Effector memory CD4-positive, alpha-beta T cell (primary cell): ENCODE results near the gene AJAP1.

ENCODE experiments used
- DNase-seq, 3 donors: peaks; one replicate each; pipeline ENCODE4 v3.0.0-alpha.2; 2020
- H3K27ac ChIP-seq: 2 replicates; pipeline ENCODE4 v1.7.0; 2013; ENCODE audit warnings: mild to moderate bottlenecking, low read length, moderate library complexity; ENCODE audit not compliant: insufficient read depth, poor library complexity, severe bottlenecking
- H3K27me3 ChIP-seq: replicated peaks from 2 replicates; pipeline ENCODE4 v1.7.0; 2013; ENCODE audit warnings: mild to moderate bottlenecking, low read length; ENCODE audit not compliant: insufficient read depth, control insufficient read depth, poor library complexity, severe bottlenecking
- H3K36me3 ChIP-seq: 2 replicates; pipeline ENCODE4 v1.7.0; 2013; ENCODE audit warnings: mild to moderate bottlenecking, low read length, moderate library complexity; ENCODE audit not compliant: control insufficient read depth, insufficient read depth
- H3K4me1 ChIP-seq: 2 replicates; pipeline ENCODE4 v1.7.0; 2013; ENCODE audit warnings: low read length, mild to moderate bottlenecking; ENCODE audit not compliant: control insufficient read depth, insufficient read depth, poor library complexity, severe bottlenecking
- H3K4me3 ChIP-seq: 2 replicates; pipeline ENCODE4 v1.7.0; 2013; ENCODE audit warnings: low read length, low read depth, mild to moderate bottlenecking; ENCODE audit not compliant: insufficient read depth, poor library complexity, severe bottlenecking
- H3K9me3 ChIP-seq: 2 replicates; pipeline ENCODE4 v1.7.0; 2013; ENCODE audit warnings: mild to moderate bottlenecking, low read length, moderate library complexity; ENCODE audit not compliant: control insufficient read depth

AJAP1 gene

GRCh38 chr1:4689941-4690635 lies 35.7 kb downstream of the AJAP1 start:
- no peaks in the 10 kb centered on the region for H3K9me3 ChIP-seq

DNA sequence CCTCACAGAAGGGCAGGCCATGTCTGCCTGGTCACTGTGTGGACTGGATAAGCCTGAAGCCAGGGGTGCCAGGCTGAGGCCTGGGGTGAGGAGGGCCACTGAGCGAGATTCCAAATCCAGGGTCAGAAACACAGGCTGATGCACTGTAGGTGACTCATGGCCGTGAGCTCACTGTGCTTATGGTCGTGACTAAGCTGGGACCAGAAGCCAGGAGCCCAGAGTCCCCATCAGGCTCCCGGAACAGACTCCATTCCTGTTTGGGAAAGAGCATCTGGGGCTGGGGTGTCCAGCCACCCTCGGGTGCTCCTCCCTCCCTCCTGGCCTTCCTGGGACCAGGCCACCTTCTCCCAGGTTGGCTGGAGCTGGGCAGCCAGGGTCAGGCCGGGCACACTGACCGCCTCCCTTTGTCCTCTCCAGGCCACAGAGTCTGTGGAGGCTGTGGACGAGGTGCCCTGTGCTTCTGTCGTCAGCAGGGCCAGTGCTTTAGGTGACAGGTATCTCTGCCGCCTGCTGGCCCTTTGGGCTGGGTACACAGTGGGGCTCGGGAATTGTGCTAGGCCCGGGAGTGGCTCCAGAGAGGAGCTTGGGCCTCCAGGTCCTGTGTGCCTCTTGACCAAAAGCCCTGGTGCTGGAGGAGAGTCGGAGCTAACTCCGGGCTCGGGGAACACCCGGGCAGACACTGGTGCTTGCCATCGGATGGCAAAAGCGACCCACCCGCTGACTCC lies 36.7 kb downstream of the AJAP1 start:
- no peaks in the 10 kb centered on the region for H3K4me1 ChIP-seq
- no peak for DNase-seq
- no peaks in the 10 kb centered on the region for H3K27me3 ChIP-seq
- no peaks in the 10 kb centered on the region for H3K36me3 ChIP-seq
- no peak overlapping the region for H3K4me3 ChIP-seq
- no peaks in the 10 kb centered on the region for H3K9me3 ChIP-seq
- H3K27ac ChIP-seq, result no peak overlapping the region

More at GRCh38 chr1:4689941-4690635, 35.7 kb downstream of the AJAP1 start:
- DNase-seq, result no peak
- no peaks in the 10 kb centered on the region for H3K27me3 ChIP-seq
- H3K4me3 ChIP-seq, result no peak overlapping the region
- no peaks in the 10 kb centered on the region for H3K36me3 ChIP-seq
- no peak overlapping the region for H3K27ac ChIP-seq
- H3K4me1 ChIP-seq, result no peaks in the 10 kb centered on the region

- DNase-seq, result no peak
- Histone ChIP-seq H3K4me1 (no peaks in the 10 kb centered on the region), H3K27ac (no peak overlapping the region), H3K27me3 (no peaks in the 10 kb centered on the region), H3K9me3 (no peaks in the 10 kb centered on the region), H3K36me3 (no peaks in the 10 kb centered on the region), H3K4me3 (no peak overlapping the region)
Measured at GRCh38 chr1:4691766-4692405, 37.5 kb downstream of the AJAP1 start.

- Histone ChIP-seq H3K4me3 (no peak overlapping the region), H3K27me3 (no peaks in the 10 kb centered on the region), H3K4me1 (no peaks in the 10 kb centered on the region), H3K9me3 (no peaks in the 10 kb centered on the region), H3K36me3 (no peaks in the 10 kb centered on the region), H3K27ac (no peak overlapping the region)
- no peak for DNase-seq
Measured at GRCh38 chr1:4692437-4692836, 38.0 kb downstream of the AJAP1 start.

DNA sequence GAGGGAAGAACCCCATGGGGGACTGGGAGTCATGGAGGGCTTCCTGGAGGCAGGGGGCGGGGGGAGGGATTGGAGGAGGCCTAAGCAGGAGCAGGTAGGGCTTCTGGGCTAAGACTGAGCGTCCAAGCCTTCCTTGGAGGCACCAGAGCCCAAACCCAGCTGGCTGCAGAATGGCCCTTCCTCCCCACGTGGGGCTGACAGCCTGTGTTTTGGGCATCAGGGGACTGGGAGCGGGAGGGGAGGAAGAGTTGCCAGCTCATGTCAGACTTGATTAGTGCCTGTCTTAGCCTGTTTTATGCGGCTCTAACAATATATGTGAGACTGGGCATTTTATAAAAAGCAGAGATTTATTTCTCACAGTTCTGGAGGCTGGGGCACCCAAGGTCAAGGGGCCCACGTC lies 38.9 kb downstream of the AJAP1 start:
- Histone ChIP-seq H3K27ac (no peak overlapping the region), H3K9me3 (no peaks in the 10 kb centered on the region), H3K4me3 (no peak overlapping the region), H3K36me3 (no peaks in the 10 kb centered on the region), H3K4me1 (no peaks in the 10 kb centered on the region), H3K27me3 (no peaks in the 10 kb centered on the region)
- DNase-seq, result no peak

DNA sequence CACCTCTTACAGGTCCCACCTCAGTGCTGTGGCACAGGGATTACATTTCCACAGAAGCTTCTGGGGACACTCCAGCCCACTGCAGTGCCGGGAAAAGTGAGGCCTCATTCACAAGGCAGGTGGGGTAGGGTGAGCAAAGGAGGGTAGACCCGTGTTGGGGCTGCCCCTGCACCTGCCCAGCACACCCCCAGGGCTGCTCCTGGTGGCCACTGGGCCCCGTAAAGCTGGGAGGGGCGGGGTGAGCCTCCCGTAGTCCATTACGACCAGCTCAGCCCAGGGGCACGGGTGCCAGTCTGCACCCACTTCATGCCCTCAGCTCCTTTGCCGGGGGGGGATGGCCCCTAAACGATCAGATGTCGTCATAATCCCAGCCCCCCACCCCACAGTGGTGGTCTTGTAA lies 39.5 kb downstream of the AJAP1 start:
- Histone ChIP-seq H3K27me3 (no peaks in the 10 kb centered on the region), H3K4me1 (no peaks in the 10 kb centered on the region), H3K4me3 (no peak overlapping the region), H3K27ac (no peak overlapping the region), H3K36me3 (no peaks in the 10 kb centered on the region), H3K9me3 (no peaks in the 10 kb centered on the region)
- no peak for DNase-seq

GRCh38 chr1:4694492-4694891 lies 40.1 kb downstream of the AJAP1 start:
- H3K4me3 ChIP-seq, result no peak overlapping the region
- H3K27me3 ChIP-seq, result no peaks in the 10 kb centered on the region
- no peaks in the 10 kb centered on the region for H3K9me3 ChIP-seq
- no peaks in the 10 kb centered on the region for H3K4me1 ChIP-seq
- no peaks in the 10 kb centered on the region for H3K36me3 ChIP-seq
- DNase-seq, result no peak
- no peak overlapping the region for H3K27ac ChIP-seq

GRCh38 chr1:4695241-4695640 lies 40.8 kb downstream of the AJAP1 start:
- DNase-seq, result no peak
- Histone ChIP-seq H3K4me1 (no peaks in the 10 kb centered on the region), H3K36me3 (no peaks in the 10 kb centered on the region), H3K27ac (no peak overlapping the region), H3K27me3 (no peaks in the 10 kb centered on the region), H3K4me3 (no peak overlapping the region), H3K9me3 (no peaks in the 10 kb centered on the region)

GRCh38 chr1:4696161-4696745 lies 41.8 kb downstream of the AJAP1 start:
- Histone ChIP-seq H3K36me3 (no peaks in the 10 kb centered on the region), H3K4me3 (no peak overlapping the region), H3K9me3 (no peaks in the 10 kb centered on the region), H3K27me3 (no peaks in the 10 kb centered on the region), H3K27ac (no peak overlapping the region), H3K4me1 (no peaks in the 10 kb centered on the region)
- DNase-seq, result no peak

DNA sequence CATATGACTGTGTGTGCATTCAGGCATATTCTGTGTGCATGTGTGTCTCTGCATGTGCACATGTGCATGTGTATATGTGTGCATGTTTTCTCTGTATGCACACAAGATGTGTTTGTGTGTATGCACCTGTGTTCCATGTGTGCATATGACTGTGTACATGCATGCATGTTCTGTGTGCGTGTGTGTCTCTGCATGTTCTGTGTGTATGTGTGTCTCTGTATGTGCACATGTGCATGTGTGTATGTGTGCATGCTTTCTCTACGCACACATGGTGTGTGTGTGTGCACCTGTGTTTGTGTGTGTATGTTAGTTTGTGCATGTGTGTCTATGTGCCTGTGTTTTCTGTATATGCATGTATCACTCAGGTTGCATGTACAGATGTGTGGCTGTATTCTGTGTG lies 42.3 kb downstream of the AJAP1 start:
- no peaks in the 10 kb centered on the region for H3K27me3 ChIP-seq
- no peaks in the 10 kb centered on the region for H3K36me3 ChIP-seq
- H3K9me3 ChIP-seq, result no peaks in the 10 kb centered on the region
- no peak overlapping the region for H3K4me3 ChIP-seq
- no peak for DNase-seq
- H3K4me1 ChIP-seq, result no peaks in the 10 kb centered on the region
- H3K27ac ChIP-seq, result no peak overlapping the region
